GM12875 (cell line): ENCODE results near the gene GAK.

Experiments used
- H3K4me3 ChIP-seq: one replicate; pipeline ENCODE4 v1.5.1; 2011; ENCODE audit warnings: low read depth, low read length, control low read depth
- TF ChIP-seq, protein P1 (sequence below): IDR thresholded peaks from 2 replicates; pipeline ENCODE4 v1.5.1; 2011; ENCODE audit warnings: low read depth, mild to moderate bottlenecking, control low read depth, inconsistent platforms, low read length, moderate library complexity, borderline replicate concordance; ENCODE audit not compliant: insufficient read depth

The GAK gene

DNA sequence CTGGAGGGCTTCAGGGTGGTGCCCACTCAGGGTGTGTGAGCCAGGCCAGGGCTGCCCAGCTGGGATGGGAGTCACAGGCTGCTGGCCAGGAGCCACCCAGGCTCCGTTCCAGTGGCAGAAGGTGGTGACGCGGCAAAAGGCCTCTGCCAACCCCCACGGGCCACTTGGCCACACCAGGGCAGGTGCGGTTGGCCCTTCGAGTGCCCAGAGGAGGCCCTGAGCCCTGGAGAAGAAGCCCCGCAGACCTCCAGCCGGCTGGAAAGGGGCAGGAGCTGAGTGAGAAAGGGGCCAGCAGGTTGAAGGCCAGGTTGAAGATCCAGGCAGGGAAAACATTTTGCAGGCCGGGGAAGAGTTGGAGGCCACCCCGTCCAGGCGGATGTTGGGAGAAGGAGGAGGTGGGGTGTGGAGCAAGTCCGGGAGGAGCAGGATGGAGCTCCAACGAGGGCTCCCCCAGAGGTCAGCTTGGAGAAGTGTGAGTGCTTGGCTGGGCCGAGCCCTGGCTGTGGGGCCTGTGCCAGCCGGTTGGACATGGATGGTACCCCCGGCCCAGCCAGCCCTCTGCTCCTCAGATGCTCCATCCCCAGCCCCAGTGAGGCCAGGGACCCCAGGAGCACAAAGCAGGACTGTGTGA, 103.4 kb downstream of the GAK start:
- H3K4me3 ChIP-seq = no peak overlapping the region
- TF ChIP-seq, protein P1, sequence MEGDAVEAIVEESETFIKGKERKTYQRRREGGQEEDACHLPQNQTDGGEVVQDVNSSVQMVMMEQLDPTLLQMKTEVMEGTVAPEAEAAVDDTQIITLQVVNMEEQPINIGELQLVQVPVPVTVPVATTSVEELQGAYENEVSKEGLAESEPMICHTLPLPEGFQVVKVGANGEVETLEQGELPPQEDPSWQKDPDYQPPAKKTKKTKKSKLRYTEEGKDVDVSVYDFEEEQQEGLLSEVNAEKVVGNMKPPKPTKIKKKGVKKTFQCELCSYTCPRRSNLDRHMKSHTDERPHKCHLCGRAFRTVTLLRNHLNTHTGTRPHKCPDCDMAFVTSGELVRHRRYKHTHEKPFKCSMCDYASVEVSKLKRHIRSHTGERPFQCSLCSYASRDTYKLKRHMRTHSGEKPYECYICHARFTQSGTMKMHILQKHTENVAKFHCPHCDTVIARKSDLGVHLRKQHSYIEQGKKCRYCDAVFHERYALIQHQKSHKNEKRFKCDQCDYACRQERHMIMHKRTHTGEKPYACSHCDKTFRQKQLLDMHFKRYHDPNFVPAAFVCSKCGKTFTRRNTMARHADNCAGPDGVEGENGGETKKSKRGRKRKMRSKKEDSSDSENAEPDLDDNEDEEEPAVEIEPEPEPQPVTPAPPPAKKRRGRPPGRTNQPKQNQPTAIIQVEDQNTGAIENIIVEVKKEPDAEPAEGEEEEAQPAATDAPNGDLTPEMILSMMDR = no peak

DNA sequence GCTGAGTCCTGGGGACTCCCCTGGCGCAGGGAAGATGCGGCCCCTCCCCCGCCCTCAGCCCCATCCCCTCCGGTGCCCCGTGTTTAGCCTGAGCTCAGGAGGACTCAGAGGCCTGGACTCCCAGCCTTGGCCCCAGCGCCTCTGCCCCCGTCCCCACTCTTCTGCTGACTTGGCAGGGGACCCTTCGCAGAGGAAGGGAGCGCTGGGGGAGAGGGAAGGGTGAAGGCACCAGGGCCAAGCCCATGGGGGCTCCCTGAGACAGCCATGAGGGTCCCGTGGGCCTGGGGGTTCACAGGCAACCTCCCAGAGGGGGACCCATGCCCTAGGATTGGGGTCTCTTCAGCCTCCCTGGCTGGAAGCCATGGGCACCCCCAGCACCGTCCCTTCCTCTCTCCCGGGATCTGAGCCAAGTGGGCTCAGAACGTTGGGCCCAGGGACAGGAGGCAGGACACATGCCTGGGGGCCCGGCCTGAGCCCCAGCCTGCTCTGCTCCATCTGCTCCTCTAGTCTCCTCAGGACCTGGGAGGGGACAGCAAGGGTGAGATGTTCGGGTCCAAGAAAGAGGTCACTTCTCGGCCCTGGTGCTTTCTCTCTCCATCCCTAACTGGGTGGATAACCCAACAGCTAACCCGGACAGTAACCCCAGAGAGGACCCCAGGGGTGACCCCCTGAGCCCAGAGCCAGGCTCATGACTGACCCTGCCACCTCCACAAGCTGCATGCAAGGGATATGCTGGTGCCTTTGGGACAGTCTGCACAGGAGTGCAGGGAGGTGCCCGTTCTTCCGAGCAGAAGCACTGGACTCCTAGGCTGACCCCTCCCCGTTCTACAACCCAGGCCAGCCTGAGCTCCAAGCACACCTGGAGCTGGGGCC, 104.7 kb downstream of the GAK start:
- no peak overlapping the region for H3K4me3 ChIP-seq

GRCh38 chr4:826508-827208, 105.5 kb downstream of the GAK start:
- H3K4me3 ChIP-seq = no peak overlapping the region
- TF ChIP-seq, protein P1 = no peak

More for the DNA sequence above, 104.7 kb downstream of the GAK start:
- TF ChIP-seq, protein P1 = no peak

DNA sequence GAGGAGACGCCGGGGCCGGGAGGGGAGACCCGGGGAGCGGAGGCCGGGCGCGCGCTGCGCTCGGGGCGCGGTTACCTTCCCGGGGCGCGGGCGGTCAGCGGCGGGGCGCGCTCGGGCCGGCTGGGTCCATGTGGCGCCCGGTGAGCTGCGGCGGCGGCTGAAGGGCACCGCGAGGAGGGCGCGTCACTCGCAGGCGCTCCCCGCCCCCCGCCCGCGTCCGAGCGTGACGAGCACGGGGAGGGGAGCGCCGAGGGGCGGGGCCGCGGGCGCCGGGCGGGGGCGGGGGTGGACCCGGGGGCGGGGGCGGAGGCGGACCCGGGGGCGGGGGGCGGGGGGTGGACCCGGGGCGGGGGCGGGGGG, 106.2 kb downstream of the GAK start, which contains the start of gene CPLX1:
TSS of gene CPLX1 (minus strand) at position 159 of the 360 bp plus-strand sequence. CDS start 1,607 bp downstream, outside the sequence.
- TF ChIP-seq, protein P1 = no peak
- no peak within 1 kb of the TSS for H3K4me3 ChIP-seq

GRCh38 chr4:825063-825970, 106.8 kb downstream of the GAK start:
- TF ChIP-seq, protein P1 = no peak
- H3K4me3 ChIP-seq = no peak overlapping the region

GRCh38 chr4:824461-825062, 107.6 kb downstream of the GAK start:
- H3K4me3 ChIP-seq = no peak overlapping the region
- TF ChIP-seq, protein P1 = no peak
